GM12892 (cell line): ENCODE data around the gene METTL26.

Experiments used
- DNase-seq: peaks from one replicate; pipeline ENCODE4 v3.0.0; 2011; ENCODE audit not compliant: insufficient read length
- FAIRE-seq: peaks from 2 replicates; lab custom pipeline; 2011; peaks lifted over from hg19 to GRCh38; lab: Jason Lieb, UNC
- POLR2A ChIP-seq: IDR thresholded peaks from 2 replicates; pipeline ENCODE4 v1.6.1; 2011; ENCODE audit warnings: low read depth, low read length, control low read depth
- POLR2AphosphoS5 ChIP-seq: IDR thresholded peaks from 2 replicates; pipeline ENCODE4 v1.6.1; 2011; ENCODE audit warnings: low read depth, low read length, control low read depth
- TAF1 ChIP-seq: IDR thresholded peaks from 2 replicates; pipeline ENCODE4 v1.6.1; 2011; ENCODE audit warnings: low read depth, mild to moderate bottlenecking, control low read depth, low read length, borderline replicate concordance

METTL26 gene

GRCh38 chr16:595942-596735, 40.0 kb downstream of the METTL26 start:
- no peak for TF ChIP-seq TAF1
- FAIRE-seq = no peak
- DNase-seq = no peak

- FAIRE-seq (no peak), DNase-seq (no peak)
- TF ChIP-seq TAF1 (no peak), POLR2A (no peak), POLR2AphosphoS5 (no peak)
Observed at GRCh38 chr16:595094-595528, 41.0 kb downstream of the METTL26 start.

DNA sequence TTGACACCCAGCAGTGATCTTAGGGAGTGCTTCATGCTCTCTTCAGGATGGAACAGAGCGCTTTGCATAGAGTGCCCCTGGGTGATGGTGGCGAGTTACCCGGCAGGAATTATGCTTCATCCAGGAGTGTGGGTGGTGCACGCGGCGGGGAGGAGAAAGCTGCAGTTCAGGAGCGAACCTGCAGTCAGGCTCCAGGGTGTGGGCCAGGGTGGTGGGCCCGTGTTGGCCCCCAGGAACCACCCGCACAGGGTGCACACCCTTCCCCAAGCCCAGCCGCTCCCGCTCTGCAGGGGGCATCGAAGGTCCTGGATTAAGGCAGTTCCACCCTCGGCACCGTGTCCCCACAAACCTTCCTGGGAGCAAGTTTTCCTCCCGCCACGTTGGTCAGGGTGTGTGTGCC, 42.3 kb downstream of the METTL26 start:
- no peak for DNase-seq
- TF ChIP-seq TAF1 (no peak), POLR2A (no peak), POLR2AphosphoS5 (no peak)
- FAIRE-seq = no peak

GRCh38 chr16:593406-593805, 42.7 kb downstream of the METTL26 start:
- no peak for DNase-seq
- no peak for FAIRE-seq
- no peak for TF ChIP-seq POLR2AphosphoS5
- no peak for TF ChIP-seq TAF1
- TF ChIP-seq POLR2A = no peak

- TF ChIP-seq TAF1 = no peak
- no peak for TF ChIP-seq POLR2AphosphoS5
- no peak for TF ChIP-seq POLR2A
- FAIRE-seq = no peak
Observed at GRCh38 chr16:592518-593306, 43.4 kb downstream of the METTL26 start.

DNA sequence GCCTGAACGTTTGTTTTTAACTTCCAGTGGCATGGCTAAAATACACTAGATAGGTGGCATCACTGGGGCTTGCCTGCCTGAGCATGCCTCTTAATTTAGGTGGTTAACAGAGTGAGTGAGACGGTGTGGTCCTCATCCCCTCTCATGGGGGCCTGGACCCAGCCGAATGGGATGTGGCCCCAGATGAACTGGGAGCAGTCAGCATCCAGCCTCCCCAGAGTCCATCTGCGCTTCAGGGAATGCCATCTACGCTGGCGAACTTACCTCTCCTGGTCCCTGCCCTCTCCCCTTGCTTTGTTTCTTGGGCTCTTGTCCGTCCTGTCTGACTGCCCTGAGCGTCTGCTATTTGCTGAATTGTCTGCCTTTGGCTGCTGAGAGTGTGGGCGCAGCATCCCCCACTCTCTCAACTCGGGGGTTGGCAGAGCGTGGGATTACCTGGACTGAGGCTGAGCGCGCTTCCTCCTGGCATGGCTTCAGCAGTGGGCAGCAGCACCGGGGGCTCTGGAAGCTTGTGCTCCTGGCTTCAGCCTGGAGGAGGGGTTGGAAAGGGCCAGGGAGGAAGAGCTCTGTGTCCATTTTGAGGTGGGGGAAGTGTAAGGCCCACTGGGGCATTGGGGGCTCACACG, 44.1 kb downstream of the METTL26 start:
- DNase-seq (no peak), FAIRE-seq (no peak)
- TF ChIP-seq TAF1 (no peak), POLR2A (no peak), POLR2AphosphoS5 (no peak)

More at GRCh38 chr16:592518-593306, 43.4 kb downstream of the METTL26 start:
- no peak for DNase-seq

DNA sequence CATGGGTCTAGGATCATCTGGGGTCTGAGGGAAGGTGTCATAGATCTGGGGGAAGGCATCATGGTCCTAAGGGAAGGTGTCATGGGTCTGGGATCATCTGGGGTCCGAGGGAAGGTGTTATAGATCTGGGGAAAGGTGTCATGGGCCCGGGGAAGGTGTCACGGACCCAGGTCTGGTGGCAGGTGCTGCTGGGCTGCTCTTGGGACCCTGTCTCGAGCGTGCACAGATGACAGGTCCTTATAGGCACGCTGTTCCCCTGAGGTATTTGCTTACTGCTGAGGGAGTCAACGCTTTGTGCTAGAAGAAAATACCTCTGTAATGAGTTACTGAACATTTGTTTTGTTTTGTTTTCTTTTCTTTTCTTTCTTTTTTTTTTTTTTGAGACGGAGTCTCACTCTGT, 44.9 kb downstream of the METTL26 start:
- FAIRE-seq (peak; percentile 57), DNase-seq (no peak)
- TF ChIP-seq TAF1 = no peak
- TF ChIP-seq POLR2AphosphoS5 = no peak
- no peak for TF ChIP-seq POLR2A

- DNase-seq (no peak), FAIRE-seq (no peak)
- no peak for TF ChIP-seq POLR2A
- no peak for TF ChIP-seq TAF1
- no peak for TF ChIP-seq POLR2AphosphoS5
Observed at GRCh38 chr16:590815-591200, 45.3 kb downstream of the METTL26 start.

DNA sequence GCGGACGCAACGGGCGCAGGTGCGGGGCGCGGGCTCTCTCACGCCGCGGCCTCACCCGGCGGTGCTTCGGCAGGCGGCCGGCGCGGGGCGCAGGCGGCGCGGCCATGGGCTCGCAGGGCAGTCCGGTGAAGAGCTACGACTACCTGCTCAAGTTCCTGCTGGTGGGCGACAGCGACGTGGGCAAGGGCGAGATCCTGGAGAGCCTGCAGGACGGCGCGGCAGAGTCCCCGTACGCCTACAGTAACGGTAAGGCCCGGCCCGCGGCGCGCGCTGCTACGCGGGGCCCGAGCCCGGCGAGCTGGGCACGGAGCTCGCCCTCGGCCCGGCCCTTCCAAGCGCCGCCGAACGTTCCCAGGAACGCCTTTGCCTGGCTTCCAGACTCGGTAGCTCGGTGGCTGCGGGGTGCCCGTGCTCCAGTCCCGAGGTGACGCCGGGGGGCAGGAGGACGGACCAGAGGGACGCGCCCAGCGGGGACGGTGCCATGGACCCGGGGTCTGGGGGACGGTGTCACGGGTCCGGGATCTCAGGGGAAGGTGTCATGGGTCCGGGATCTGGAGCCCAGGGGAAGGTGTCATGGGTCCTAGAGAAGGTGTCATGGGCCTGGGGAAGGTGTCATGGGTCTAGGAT, 45.8 kb downstream of the METTL26 start:
- no peak for FAIRE-seq
- no peak for DNase-seq
- TF ChIP-seq TAF1 (no peak), POLR2A (no peak), POLR2AphosphoS5 (no peak)

DNA sequence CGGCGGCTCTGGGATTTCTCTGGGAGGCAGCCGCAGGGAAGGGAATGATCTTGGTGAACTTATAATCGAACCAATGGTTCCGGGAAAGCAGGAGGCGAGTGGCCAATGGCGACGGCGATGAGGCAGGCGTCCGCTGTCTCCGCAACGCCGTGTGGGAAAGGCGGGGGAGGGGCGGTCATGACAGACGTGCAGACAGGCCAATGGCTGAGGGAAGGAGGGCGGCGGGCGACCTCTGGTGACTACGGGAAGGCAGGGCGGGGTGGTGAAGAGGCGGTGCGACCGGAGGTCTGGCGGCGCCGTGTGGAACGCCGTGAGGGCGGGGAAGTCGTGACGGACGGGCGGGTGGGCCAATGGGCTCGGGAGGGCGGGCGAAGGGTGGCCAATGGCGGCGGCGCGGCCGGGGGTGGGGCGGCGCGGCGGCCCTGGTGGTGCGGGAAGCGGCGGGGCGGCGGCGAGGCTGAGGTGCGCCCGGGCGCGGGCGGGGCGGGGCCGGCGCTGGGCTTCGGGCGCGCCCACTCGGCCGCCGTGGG, 46.4 kb downstream of the METTL26 start, which contains the start of gene RAB40C:
Gene RAB40C (plus strand): TSS at position 409 of the 530 bp plus-strand sequence. CDS start 226 bp downstream, outside the sequence.
- FAIRE-seq (peak; percentile 98), DNase-seq (peak; percentile 99)
- TF ChIP-seq TAF1 = no peak
- no peak for TF ChIP-seq POLR2A
- no peak for TF ChIP-seq POLR2AphosphoS5
